MCF 10A (cell line): Measurements from ENCODE around the gene SCLT1. TPM values are rescaled to one million over a fixed set of nuclear protein-coding genes. Genes with fewer than 3 reads are reported as not detected.

Source experiments
- BruUV-seq: library from RNA; stranded (reverse); fragments of 400-500 nt; replicated peaks from 2 replicates; lab custom pipeline; 2021; lab: Mats Ljungman, UMichigan
- CTCF ChIA-PET: fragments of 300-600 bp; sonication (Branson Sonifier 250); formaldehyde crosslinking; extraction: SDS; loops from one replicate; lab custom pipeline; 2021; ENCODE audit warnings: antibody characterized with exemption, inconsistent platforms; lab: Yijun Ruan, JAX
- POLR2A ChIA-PET: fragments of 300-600, 350-650 bp; sonication (Branson Sonifier 250); formaldehyde crosslinking; extraction: SDS; loops from one replicate; lab custom pipeline; 2020; ENCODE audit warnings: antibody characterized with exemption, inconsistent platforms; lab: Yijun Ruan, JAX
- DNase-seq: peaks from one replicate; pipeline ENCODE4 v3.0.0-alpha.2; 2018; ENCODE audit not compliant: unreplicated experiment
- H3K27ac Mint-ChIP-seq: one replicate; pipeline ENCODE4 v1.8.0; 2022; ENCODE audit warnings: mild to moderate bottlenecking, low read depth, mixed read lengths; ENCODE audit not compliant: unreplicated experiment
- H3K27me3 Mint-ChIP-seq: one replicate; pipeline ENCODE4 v1.8.0; 2022; ENCODE audit warnings: mixed read lengths; ENCODE audit not compliant: insufficient read depth, unreplicated experiment
- H3K36me3 Mint-ChIP-seq: one replicate; pipeline ENCODE4 v1.8.0; 2022; ENCODE audit warnings: mild to moderate bottlenecking, moderate library complexity, mixed read lengths; ENCODE audit not compliant: insufficient read depth, unreplicated experiment
- H3K4me1 Mint-ChIP-seq: one replicate; pipeline ENCODE4 v1.8.0; 2022; ENCODE audit warnings: mixed read lengths; ENCODE audit not compliant: insufficient read depth, unreplicated experiment
- H3K4me3 Mint-ChIP-seq: one replicate; pipeline ENCODE4 v1.8.0; 2022; ENCODE audit warnings: mild to moderate bottlenecking, moderate library complexity, mixed read lengths; ENCODE audit not compliant: unreplicated experiment
- H3K9me3 Mint-ChIP-seq: one replicate; pipeline ENCODE4 v1.8.0; 2022; ENCODE audit warnings: mixed read lengths; ENCODE audit not compliant: unreplicated experiment
- intact Hi-C: fragments of 100-400 bp; cut with micrococcal nuclease; formaldehyde crosslinking; loops from 2 replicates; pipeline ENCODE4 v1.14.1; 2022
- total RNA-seq: library from RNA; stranded (reverse); gene quantifications from 2 replicates; pipeline ENCODE4 v1.2.3, GENCODE V29; 2022
- TF ChIP-seq, protein P1 (sequence below): fragments of 200-600 bp; IDR thresholded peaks from one replicate; pipeline ENCODE4 v1.8.0; 2022; ENCODE audit warnings: antibody characterized with exemption, mild to moderate bottlenecking; ENCODE audit not compliant: unreplicated experiment

Gene SCLT1
- total RNA-seq, 1 experiment from 2014 or later: 20.7 TPM

DNA sequence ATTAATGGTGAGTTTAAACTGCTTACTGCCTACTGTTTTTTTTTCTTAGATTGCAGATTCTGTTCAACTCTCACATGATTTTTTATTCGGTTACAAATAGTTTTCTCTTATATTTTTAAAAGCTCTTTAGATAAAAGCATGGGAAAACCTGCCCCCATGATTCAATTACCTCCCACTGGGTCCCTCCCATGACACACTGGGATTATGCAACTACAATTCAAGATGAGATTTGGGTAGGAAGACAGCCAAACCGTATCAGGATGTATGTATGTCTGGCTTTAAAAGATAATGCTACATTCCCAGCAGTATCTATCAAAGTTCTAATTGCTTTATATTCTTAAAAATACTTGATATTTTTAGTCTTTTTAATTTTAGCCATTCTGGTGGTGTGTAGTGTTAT is 152.4 kb downstream of the SCLT1 start:
- ChIA-PET CTCF (interaction anchor here (0.6 kb wide), 1 partner anchor 711 kb away, joined by 3 read pairs; no protein-coding TSS in a partner anchor), POLR2A (interaction anchor here (0.6 kb wide), 1 partner anchor 16 kb away, joined by 4 read pairs; no protein-coding TSS in a partner anchor)
- peaks cover 17% of the 10 kb centered on the region for H3K9me3 Mint-ChIP-seq

DNA sequence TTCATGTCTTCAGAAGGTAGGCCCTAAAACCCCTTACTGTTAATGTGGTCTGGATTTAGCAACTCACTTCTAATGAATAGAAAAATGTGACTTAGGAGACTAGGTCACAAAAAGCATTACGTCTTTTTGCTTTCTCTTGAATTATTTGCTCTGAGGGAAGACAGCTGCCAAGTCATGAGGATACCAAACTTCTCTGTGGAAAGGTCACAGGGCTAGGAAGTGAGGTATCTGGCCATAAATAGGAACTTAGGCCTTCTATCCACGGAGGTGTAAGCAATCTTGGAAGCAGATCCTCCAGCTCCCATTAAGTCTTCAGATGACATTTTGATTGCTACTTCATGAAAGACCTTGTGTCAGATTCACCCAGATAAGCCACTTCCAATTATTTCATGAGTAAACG is 163.3 kb downstream of the SCLT1 start:
- H3K4me3 Mint-ChIP-seq: no peak overlapping the region
- no peaks in the 10 kb centered on the region for H3K27me3 Mint-ChIP-seq
- no peak overlapping the region for H3K27ac Mint-ChIP-seq
- H3K9me3 Mint-ChIP-seq: peaks cover 29% of the 10 kb centered on the region
- ChIA-PET CTCF (no interaction called here), POLR2A (no interaction called here)
- intact Hi-C loops: no loop called here
- TF ChIP-seq, protein P1, sequence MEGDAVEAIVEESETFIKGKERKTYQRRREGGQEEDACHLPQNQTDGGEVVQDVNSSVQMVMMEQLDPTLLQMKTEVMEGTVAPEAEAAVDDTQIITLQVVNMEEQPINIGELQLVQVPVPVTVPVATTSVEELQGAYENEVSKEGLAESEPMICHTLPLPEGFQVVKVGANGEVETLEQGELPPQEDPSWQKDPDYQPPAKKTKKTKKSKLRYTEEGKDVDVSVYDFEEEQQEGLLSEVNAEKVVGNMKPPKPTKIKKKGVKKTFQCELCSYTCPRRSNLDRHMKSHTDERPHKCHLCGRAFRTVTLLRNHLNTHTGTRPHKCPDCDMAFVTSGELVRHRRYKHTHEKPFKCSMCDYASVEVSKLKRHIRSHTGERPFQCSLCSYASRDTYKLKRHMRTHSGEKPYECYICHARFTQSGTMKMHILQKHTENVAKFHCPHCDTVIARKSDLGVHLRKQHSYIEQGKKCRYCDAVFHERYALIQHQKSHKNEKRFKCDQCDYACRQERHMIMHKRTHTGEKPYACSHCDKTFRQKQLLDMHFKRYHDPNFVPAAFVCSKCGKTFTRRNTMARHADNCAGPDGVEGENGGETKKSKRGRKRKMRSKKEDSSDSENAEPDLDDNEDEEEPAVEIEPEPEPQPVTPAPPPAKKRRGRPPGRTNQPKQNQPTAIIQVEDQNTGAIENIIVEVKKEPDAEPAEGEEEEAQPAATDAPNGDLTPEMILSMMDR: no peak
- peaks cover 14% of the 10 kb centered on the region for H3K36me3 Mint-ChIP-seq
- H3K4me1 Mint-ChIP-seq: no peaks in the 10 kb centered on the region
- no TSS peak for BruUV-seq
- no peak for DNase-seq

More for the DNA sequence above, 152.4 kb downstream of the SCLT1 start:
- Mint-ChIP-seq H3K27ac (no peak overlapping the region), H3K27me3 (no peaks in the 10 kb centered on the region), H3K36me3 (peaks cover 32% of the 10 kb centered on the region), H3K4me1 (no peaks in the 10 kb centered on the region), H3K4me3 (no peak overlapping the region)
- no TSS peak for BruUV-seq
- intact Hi-C loops: no loop called here
- DNase-seq: no peak
- TF ChIP-seq, protein P1: no peak

DNA sequence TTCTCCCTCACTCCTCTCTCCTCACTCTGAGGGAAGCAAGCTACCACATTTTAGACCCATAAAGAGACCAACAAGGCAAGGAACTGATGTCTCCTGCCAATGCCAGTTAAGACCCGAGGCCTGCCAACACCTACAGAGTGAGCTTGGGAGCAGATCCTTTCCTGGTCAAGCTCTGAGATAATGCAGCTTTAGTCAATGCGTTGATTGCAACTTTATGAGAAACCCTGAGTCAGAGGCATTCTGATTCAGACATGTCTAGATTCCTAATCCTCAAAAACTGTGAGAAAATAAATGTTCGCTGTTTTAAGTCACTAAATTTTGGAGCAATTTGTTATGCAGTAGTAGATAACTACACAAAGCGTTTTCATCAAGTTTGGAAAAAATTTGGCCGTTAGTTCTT is 168.4 kb downstream of the SCLT1 start:
- BruUV-seq: no TSS peak
- Mint-ChIP-seq H3K27ac (no peak overlapping the region), H3K36me3 (peaks cover 5% of the 10 kb centered on the region), H3K4me1 (no peaks in the 10 kb centered on the region), H3K27me3 (no peaks in the 10 kb centered on the region), H3K4me3 (no peak overlapping the region), H3K9me3 (peaks cover 39% of the 10 kb centered on the region)
- TF ChIP-seq, protein P1: no peak
- DNase-seq: no peak
- POLR2A ChIA-PET: interaction anchor here (0.6 kb wide), 1 partner anchor 17 kb away, joined by 4 read pairs; no protein-coding TSS in a partner anchor
- CTCF ChIA-PET: interaction anchor here (1.0 kb wide), 1 partner anchor 9 kb away, joined by 3 read pairs; no protein-coding TSS in a partner anchor
- intact Hi-C loops: no loop called here

DNA sequence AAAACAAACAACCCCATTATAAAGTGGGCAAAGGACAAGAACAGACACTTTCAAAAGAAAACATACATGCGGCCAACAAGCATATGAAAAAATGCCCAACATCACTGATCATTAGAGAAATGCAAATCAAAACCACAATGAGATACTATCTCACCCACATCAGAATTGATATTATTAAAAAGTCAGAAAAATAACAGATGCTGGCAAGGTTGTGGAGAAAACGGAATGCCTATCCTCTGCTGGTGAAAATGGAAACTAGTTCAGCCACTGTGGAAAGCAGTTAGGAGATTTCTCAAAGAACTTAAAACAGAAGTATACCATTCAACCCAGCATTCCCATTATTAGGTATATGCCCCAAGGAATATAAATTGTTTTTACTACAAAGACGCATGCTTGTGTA is 171.4 kb downstream of the SCLT1 start:
- no TSS peak for BruUV-seq
- DNase-seq: no peak
- Mint-ChIP-seq H3K4me3 (no peak overlapping the region), H3K4me1 (no peaks in the 10 kb centered on the region), H3K27me3 (no peaks in the 10 kb centered on the region), H3K27ac (no peak overlapping the region), H3K9me3 (peaks cover 22% of the 10 kb centered on the region), H3K36me3 (peaks cover 5% of the 10 kb centered on the region)
- ChIA-PET CTCF (no interaction called here), POLR2A (no interaction called here)
- intact Hi-C loops: no loop called here
- TF ChIP-seq, protein P1: no peak
